GM21825 (cell line): ENCODE data around the gene GRK4.
"Not testable (repeated sequence)": the region's sequence is repeated elsewhere in the genome, so short reads cannot be mapped to it uniquely, and the experiment has no call there.

Source experiments
- ATAC-seq: cut with Tn5 transposase; IDR thresholded peaks from one replicate; pipeline ENCODE4 v1.9.1; 2021; ENCODE audit warnings: mild to moderate bottlenecking, moderate library complexity; ENCODE audit not compliant: unreplicated experiment

GRK4 gene

DNA sequence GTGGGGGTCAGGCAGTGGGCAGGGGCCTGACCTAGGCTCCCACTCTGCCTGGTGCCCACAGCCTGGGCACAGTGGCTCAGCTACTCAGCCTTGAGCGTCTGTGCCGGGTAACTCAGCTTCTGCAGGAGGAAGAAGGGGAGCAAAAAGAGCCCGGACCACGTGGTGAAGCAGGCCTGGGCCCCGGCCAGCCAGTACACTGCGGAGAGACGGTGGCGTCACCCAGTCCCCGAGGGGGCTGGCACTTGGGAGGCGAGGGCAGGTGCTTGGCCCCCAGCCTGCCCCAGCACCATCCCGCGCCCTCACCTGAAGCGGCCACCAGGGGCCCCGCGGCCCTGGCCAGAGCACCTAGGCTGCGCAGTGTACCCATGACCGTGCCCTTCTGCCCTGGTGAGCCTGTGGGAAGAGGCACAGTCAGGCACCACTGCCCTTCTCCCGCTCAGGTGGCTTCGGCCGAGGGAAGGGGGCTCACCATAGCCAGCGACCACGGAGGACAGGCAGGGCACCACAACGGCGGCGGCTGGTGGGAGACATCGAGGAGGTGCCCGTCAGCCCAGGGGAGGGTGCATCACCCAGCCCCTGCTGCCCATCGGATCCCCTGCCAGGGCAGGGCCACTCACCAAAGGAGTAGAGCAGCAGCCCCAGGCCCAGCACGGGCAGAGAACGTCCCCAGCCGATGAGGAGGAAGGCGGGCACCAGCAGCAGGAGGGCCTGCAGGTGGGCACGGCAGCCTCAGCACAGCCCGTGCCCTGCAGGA, 32.4 kb upstream of the GRK4 start:
- ATAC-seq = no peak

DNA sequence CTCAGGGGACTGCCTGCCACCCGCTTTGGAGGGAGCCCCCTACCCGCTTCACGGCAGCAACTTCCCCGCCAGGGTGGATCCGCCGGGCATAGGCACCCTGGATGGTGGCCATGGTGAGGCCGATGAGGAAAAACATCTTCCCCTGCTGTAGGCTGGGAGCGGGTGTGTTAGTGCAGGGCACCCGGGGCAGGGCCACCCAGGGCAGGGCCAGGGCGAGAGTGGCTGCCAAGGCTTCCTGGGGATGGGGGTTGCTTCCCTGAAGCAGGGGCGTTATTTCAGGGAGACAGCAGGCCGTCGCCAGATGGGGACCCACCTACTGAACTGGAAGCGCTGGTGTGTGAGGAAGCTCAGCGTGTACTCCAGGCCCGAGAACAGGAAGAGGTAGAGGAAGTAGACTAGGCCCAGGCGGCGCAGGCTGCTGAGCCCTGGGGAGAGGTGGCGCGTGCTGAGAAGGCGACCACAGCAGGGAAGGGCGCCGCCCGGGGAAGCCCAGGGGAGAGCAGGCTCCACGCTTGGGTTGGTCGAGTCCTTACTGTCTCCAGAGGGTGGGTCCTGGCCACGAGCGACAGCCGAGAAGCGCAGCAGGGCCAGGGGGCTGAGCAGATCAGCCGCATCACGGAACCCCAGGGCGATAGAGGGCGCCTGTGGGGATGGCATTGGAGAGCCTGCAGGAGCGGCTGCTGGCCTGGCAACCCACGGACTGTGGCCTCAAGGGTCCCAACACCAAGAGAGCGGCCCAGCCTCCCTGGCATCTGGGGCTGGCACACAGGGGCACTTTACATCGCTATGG, 31.7 kb upstream of the GRK4 start:
- ATAC-seq = peak; percentile 33

DNA sequence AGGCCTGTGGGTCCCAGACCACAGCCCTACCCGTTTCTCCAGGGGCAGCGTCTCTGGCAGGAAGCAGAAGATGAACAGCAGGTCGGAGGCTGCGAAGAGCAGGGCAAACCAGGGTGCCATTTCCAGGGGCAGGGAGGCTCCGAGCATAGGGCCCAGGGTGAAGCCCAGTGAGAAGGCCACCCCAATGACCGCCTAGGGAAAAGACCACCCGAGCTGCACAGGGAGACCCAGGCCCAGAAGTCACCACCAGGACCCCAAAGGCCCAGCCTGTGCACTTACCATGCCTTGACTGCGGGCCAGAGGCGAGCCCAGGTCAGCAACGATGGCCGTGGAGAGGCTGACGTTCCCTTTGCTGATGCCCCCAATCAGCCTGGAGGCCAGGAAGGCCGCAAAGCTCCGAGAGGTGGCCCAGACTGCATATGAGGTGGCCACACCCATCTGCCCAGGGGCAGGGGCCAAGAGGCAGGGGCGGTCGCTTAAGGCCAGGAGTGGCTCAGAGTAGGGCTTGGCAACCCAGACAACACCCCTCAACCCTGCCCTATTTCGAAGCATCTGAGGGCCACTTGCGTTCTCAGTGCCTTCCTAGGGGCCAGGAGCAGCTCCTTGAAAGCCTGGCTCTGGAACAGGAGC, 30.9 kb upstream of the GRK4 start:
- ATAC-seq = no peak

DNA sequence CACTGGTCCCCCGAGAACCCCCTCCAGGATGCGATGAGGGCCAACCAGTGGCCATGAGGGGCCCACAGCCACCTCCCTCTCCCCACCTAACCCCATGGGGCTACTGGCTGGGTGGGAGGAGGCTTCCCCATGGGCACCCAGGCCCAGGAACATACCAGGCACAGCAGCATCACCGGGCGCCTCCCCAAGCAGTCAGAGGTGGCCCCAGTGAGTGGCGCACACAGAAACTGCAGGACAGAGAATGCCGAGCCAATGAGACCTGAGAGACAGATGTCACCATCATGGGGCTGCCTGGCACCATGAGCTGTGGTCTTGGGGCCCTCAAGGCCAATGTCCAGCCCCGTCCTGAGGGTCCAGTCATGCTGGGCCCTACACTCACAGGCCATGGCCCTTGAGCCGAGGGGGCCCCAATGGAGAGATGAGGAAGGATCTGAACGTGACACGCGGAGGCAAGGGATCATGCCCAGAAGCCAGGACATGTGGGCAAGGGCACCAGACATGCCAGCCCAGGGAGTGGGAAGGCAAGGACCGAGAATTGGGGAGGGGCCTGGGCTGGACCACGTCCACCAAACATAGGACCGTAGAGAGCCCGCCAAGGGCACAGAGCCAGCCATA, 30.3 kb upstream of the GRK4 start:
- no peak for ATAC-seq

DNA sequence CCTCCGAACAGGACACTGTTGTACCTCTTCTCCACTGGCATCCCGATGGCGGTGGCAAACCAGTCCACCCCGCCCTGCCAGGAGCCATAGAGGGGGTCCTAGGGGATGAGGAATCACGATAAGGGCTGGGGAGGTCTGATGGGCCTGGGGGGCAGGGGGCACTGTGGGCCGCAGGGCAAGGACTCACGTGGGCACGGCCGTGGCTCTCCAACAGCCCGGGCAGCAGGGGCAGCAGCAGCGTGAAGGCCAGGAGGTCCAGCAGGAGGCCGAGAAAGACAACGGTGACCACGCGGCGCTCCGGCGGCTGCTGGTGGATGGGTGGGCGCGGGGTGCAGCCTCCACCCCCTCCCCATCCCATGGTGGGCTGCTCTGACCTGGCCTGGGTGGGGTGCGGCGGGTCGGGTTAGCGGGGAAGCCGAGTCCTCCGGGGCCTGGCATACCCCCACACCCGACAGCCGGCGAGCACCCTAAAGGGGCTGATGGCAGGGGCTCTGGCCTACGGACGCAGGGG, 29.8 kb upstream of the GRK4 start:
- ATAC-seq = no peak

DNA sequence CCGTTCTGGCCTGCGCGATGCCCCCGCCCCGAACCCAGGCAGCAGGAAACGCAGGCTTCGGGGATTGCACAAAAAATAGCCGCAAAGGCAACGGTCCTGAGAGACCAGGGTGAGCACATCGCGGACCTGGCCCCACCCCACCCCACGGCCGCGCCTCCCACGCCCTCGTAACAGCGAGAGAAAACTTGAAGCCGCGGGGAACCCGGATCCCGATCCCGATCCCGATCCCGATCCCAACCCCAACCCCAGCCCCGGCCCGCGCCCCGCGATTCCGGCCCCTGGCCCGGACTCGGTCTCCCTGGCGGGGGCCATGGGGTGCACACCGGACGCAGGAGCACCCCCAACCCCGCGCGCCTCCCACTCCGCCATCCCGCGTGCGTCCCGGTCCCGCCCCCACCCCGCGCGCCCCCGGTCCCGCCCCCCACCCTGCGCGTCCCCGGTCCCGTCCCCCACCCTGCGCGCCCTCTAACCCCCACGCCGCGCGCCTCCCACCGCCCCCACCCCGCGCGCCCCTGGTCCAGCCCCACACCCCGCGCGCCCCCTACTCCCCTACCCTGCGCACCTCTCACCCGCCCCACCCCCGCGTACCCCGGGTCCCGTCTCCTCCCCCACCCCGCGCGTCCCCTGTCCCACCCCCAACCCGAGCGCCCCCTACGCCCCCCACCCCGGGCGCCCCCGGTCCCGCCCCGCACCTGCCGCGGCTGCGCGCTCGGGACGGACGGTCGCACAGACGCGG, 29.1 kb upstream of the GRK4 start:
- no peak for ATAC-seq

DNA sequence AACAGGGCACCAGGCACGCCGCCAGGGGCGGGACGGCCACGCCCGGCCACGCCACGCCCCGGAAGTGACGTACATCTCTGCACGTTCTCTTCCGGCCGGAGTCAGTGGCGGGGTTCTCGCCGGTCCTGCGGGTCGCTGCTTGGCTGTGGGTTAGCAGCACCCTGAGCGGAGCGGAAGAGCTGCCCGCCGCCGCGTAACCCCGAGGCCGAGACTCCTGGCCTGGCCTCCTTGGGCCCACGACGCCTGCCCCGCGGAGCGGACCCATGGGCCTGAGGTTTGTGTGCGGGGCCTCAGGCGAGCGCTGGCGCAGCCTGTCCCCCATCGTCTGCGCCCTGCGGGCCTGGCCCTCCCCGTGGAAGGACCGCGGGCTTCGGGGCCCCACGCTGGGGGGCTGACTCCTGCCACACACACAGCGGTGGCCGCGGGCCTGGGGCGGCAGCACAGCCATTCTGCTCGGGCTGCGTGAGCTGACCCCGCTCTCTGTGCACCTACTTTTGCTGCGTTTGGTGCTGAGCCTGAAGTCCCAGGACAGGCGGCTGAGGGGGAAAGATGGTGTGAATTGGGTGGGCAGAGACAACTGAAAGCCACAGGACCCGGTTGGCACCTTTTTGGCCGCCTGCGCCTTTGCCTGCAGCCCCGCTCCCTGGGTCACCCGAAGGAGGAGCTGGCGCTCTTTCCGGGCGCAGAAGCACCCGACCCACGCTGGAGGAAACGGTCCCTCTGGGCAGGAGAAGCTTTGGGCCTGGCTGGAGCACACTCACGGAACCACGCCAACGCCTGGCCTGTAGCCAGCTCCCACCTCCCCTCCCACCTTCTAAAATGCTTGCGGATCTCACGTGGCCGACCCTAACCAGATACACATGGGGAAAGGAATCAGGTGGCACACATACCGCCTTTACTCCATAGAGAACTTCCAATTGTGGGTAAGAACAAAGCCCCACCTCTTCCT, 28.3 kb upstream of the GRK4 start:
- ATAC-seq = peak; percentile 41

DNA sequence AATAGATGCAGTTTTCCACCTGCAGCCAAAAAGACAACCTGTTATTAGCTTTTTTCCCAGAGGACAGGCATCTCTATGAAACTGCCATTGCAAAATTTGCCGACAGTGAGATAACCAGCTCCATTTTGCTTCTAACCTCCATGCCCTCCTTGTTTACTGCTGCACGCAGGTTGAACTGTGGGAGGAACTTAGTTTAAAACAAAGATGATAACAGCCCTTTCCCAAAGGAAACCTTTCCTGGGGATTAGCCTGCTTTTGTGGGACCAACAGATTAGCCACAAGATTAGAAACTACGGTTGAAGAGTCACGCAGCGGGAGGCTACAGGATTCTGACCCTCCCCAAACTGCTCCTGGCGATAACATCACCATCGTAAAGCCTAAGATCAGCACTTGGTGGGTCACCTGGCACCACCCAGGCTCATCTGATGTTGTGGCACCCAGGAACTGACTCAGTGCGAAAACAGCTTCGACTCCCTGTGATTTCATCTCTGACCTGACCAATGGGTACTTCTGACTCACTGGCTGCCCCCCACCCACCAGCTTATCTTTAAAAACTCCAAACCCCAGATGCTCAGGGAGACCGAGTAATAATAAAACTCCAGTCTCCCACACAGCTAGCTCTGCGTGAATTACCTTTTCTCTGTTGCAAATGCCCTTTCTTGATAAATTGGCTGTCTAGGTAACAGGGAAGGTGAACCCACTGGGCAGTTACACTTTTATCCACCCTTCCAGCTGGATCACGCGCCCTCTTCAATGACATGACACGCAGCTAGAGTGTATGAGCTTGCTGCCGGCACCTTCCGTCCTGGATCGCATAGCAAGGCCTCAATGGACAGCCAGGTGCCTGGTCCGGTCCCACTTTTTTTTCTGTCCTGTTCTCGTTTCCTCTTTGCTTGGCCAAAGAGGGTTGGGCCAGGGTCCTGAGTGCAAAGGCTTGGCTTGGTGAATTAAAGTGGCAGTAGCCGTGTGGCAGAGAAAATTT, 27.3 kb upstream of the GRK4 start:
- ATAC-seq = no peak

DNA sequence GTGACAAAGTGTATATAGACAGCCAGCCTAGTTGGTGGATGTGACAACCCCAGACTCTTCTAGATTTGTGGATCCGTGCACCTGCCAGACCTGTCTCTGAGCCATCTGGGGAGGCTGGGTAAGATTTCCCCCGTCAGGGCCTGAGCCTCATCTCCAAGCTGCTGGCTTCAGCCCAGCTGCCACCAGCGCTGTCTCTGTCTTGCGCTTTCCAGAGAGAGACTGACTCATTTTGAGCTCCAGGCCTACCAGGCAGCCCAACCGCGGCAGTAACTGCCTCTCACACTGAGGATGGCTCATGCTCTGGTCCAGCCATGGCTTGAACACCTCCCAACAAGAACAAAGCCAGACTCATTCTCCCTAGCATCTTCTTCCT, 26.6 kb upstream of the GRK4 start:
- ATAC-seq = no peak

DNA sequence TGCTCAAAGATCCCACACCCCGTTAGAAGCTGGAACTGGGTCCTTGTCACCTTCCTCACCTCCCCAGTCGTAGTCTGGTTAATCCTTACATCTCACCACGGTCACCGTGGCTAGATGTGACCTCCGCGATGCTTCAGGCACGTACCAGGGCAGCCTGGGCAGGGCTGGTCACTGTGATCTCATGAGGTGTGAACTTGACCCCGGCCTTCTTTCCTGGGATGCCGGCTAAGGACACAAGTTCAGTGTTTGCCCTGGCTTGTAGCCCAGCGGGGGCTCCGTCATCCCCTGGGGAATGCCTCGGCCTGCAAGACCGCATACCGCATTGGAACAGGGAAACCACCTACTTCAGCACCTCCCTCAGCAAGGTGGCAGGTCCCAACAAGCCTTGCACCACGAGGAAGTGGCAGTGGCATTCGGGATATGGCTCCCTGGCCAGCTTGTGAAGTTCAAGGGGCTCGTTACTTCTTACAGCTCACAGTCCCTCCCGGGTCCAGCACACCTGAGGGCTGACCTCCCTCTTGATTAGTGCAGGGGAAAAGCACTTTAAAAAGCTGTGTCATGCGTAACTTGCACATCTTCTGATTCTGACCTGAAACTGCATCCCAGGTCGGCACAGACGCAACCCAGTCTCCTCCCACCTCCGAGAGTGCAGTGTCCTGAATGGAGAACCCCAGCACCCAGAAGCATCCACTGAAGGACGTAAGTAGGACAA, 26.1 kb upstream of the GRK4 start:
- ATAC-seq = no peak

DNA sequence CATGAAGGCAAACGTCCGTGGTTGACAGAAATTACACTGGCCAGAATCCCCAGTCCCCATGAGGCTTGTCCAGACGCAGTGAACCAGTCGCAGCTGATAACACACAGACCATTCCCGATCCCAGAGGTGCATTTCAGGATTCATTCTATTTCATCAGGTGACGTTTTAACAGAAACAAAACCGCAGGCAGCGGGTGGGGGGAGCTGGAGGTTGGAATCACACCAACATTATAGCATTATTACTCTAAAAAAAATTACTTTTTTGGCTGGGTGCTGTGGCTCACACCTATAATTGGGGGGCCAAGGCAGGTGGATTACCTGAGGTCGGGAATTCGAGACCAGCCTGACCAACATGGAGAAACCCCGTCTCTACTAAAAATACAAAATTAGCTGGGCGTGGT, 25.4 kb upstream of the GRK4 start:
- ATAC-seq = no peak

DNA sequence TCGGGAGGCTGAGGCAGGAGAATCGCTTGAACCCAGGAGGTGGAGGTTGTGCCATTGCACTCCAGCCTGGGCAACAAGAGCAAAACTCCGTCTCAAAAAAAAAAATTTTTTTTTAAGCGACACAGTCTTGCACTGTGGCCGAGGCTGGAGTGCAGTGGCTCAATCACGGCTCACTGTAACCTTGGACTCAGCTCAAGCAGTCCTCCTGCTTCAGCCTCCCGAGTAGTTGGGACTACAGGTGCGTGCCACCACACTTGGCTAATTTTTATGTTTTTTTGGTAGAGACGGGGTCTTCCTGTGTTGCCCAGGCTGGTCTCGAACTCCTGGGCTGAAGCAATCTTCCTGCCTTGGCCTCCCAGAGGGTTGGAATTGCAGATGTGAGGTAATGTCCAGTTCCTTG, 25.0 kb upstream of the GRK4 start:
- ATAC-seq = not testable (repeated sequence)

DNA sequence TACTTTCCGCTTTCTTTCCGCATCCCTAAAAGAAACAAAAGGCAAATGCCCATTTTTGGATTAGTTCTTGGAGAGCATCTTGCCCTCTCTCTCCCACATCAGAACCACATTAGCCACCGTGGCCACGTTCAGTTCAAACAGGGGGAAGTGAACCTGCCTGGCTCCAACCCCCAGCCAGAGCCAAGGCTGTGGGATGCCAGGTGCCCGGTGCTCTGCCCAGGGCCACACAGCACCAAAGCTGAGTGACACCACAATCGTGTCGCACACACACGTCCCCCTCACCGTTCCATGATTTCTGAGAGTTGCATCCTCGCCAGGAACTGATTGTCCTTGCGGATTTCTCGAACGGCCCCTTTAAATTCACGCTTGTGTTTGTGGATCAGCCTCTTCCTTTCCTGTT, 24.5 kb upstream of the GRK4 start:
- no peak for ATAC-seq

DNA sequence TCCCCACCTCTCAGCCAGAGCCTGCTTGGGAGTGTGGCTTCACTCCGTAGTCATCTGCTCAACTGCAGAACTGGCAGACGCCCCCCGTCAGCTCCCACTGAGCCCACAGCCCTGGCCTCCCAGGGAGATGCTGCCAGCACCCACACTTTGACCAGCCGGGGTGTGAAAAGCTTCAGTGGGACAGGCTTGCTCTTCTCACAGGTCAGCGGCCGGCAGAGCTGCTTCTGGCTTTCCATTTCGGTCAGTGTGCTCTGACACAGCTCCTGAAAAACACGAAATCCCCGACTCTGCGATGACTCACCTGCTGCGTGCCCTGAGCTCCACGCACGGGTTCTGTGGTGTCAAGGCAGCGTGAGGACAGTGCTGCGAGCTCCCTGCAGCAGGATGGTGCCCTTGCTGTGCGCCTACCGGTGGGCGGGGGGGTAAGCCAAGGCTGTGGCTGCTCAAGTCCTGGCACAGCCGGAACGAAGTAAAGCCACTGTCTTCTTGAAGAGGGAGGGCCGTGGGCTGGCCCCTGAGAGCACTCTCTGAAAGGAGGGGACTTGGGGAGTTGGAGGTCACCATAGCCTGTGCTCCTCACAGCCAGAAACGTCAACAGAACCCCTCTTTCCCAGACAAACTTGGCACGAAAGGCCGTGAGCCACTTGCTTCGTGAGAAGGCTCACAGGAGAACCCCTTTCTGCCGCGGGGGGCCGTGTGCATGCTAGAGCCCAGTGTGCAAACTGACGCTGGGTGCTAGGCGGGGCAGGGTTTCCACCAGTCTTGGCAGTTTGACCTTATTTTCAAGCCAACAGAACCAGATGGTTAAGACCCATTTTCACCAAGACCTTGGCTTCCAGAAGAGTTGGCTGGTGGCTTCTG, 23.8 kb upstream of the GRK4 start:
- ATAC-seq = no peak

DNA sequence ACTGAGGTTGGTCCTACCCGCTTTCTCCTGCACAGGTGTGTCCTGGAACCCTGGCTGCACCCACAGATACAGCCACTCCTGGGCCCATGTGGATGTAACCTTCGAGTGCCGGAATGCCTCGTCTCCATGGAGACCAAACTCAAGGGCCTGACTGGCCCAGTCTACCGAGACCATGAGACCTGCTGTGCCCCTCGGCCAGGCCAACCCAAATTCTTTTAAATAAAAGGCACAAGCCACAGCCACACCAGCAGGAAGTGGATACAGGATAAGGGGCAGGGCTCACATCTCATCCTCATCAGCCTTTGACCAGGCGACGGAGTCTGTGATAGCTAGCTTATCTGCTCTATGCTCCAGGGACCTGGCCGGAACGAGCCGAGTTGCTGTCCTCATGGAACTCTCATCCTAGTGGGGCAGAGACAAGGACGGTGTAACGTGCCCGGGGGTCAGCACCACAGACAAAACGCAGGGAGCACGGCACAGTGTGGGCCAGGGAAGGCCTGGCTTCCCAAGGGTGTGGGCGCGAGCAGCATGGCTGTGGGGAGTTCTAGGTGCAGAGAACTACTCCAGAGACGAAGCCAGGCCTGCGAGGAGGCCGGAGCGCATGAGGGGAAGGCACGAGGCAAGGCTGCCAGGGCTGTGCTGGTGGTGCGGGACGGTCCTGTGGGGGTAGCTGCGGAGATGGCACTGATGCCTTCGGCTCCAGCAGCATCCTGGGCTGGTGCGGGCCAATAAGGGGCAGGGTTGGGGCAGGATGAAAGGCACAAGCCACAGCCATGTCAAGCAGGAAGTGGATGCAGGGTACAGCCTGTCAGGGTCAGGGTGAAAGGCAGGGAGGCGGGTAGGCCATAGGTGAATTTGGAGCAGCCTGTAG, 22.9 kb upstream of the GRK4 start:
- no peak for ATAC-seq
